ENCODE data around the gene LRRC36.
A peak's percentile ranks its signal among the peaks of the same experiment; 100 is the strongest.

LRRC36 gene, protein sequence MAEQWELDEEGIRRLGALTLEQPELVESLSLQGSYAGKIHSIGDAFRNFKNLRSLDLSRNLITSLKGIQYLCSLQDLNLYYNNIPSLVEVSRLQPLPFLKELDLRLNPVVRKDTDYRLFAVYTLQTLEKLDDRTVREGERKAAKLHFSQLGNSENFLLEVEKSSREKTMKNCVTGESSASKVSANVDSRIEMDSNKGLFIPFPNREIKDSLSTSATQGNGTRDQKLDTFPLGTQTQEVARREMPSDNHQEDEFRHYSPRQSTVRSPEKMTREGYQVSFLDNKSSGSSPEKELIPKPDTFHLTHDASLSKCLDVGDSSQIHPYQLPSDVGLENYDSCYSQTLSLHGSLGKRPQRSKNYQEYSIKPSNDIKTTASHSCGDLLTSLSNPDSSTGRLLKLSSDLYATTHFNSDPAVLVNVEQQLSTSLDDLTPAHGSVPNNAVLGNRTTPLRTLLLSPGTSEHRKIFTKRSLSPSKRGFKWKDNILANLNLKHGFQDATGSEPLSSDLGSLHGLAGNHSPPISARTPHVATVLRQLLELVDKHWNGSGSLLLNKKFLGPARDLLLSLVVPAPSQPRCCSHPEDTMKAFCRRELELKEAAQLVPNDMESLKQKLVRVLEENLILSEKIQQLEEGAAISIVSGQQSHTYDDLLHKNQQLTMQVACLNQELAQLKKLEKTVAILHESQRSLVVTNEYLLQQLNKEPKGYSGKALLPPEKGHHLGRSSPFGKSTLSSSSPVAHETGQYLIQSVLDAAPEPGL

DNA sequence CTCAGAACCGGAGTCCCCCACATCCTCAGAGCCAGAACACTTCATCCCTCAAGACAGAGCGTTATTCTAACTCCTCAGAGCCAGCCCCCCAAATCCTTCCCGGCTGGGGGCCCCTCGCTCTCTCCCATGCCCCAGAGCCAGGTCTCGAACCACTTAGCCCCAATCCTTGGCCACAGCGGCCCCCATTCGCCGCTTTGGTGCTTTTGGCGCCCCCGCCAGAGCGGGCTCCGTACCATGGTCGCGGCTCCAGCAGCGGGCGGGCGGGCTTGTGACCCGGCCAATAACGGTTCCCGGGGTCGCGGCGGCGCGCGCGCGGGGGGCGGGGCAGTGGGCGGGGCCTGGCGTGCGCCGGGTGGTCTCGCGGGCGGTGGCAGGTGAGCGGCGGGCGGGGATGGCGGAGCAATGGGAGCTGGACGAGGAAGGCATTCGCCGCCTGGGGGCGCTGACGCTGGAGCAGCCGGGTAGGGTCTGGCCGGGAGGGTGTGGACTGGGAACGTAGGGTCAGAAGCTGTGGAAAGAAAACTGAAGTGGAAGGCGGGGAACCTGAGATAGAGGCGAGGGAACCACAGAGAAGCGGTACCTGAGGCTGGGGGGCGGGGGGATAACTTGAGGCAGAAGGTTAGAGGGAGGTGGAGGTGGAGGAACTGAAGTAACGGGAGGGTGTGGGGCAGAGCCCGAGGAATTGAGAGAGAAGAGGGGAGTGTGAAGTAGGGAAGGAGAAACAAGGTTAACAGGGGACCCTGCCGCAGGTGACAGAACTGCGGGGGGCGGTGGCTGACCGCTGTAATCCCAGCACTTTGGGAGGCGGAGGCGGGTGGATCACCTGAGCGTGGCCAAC is at the start of gene LRRC36, which contains the start of gene KCTD19:
Gene LRRC36, plus strand, starts transcription at position 344 of the 838 bp plus-strand sequence. Its CDS starts 48 bp downstream, at position 392.
Gene KCTD19, minus strand, starts transcription at position 270 of the 838 bp plus-strand sequence. Its CDS starts 34 bp downstream, at position 236.
- peak; percentile 29 to 57 for DNase-seq

DNA sequence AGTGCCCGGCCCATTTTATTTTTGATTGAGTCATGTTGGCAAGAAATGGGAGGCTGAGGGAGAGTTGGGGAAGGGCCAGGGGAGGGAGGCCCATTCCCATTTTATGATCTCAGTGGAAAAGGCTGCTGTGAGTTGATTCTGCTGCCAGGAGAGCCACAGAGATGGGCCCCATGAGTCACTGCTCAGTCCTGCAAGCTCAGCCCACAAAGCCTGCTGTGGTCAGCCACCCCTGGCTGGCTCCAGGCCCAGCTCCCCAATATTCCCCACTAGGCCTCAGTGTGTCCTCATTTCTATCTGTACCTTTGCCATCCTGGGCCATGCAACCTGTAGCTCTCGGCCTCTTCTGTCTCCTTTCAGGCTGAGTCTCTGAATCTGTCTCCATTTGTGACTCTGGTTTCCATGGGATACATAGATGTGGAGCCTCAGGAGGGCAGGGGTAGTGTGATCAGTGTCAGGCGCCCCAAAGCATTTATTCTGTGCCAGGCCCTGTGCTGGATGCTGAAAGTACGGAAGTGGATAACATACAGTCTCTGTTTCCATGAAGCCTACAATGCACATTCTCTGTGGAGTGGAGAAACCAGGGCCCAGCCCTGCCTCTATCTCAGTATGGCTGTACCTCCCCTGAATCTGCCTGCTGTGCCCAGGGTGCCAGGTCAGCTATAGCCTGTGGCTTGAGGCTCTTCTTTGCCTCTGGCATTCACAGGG is 49.2 kb upstream of the LRRC36 start:
- DNase-seq, result no peak

DNA sequence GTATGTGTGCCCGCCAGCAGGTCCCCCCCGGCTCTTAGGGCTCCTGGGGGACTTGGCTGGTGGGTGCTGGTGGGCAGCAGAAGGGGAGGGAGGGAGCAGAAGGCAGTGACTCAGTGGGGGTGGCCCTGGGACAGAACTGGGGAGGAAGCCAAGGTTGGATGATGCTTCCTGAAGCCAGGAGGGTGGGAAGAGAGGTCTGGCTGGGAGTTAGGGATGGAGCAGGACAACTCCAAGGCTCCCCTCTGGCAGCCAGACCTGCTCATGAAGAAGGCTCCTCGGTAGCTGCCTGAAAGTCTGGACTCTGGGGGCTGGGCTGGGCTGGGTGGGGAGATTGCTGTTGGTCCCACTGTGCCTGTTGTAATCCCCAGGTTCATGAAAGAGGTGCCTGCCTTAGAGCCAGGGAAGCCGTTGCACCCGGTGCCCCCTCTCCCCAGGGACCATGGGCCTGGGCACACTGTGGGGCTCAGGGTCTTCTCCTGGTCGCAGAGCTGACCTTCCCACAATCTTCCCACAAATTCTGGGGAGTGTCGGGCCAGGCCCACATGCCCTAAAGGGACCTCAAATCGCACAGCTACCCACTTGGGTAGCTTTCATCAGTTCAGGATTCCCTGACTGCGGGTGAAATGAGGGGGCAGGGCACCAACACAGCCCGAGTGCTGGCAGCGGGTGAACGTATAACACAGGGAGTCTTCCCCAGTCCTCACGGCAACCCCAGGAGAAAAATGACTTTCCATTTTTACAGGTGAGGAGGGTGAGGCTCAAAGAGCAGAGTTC is 48.4 kb upstream of the LRRC36 start:
- DNase-seq, result no peak

- DNase-seq, result peak in 1 of 2 experiments; percentile 43
These were observed 47.8 kb upstream of the LRRC36 start for GRCh38 chr16:67278773-67279295.

DNA sequence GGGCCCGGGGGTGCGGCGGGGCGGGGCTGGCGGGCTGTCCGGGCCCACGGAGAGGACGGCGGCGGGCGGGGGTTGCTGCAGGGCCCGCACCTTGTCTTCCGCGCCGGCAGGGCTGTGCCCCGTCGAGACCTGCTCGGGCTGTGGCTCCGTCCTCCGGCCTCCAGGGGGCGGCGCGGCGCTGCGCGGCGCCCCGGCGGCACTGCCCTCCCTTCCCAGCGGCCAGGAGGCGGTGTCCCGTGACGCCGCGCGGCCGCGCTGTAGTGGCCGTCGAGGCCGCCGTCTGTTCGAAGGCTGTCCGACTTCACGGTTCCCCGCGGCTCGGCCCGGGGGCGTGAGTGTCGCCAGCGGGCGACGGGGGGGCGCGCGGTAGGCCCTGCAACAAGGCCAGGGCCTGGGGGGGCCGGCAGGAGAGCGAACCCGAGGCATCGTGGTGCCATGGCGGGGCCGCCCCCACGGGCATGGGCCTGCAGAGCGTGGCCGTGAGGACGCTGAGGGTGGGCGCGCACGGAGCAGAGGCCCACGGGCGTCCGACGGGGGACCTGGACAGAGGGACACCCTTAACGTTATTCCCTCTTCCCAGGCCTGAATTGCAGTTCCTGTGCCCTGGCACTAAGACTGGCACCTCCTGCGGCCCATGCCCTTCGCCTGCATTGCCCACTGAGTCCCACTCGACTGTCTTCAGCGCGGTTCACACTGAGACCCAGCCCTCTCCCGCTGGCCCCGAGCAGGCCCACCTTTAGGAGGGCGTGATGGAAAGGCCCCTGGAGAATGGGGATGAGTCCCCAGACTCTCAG is 47.1 kb upstream of the LRRC36 start, which contains the start of gene PLEKHG4:
Gene PLEKHG4, plus strand, starts transcription at position 237 of the 794 bp plus-strand sequence. Its CDS starts 513 bp downstream, at position 750.
- DNase-seq, result peak; percentile 78 to 81

DNA sequence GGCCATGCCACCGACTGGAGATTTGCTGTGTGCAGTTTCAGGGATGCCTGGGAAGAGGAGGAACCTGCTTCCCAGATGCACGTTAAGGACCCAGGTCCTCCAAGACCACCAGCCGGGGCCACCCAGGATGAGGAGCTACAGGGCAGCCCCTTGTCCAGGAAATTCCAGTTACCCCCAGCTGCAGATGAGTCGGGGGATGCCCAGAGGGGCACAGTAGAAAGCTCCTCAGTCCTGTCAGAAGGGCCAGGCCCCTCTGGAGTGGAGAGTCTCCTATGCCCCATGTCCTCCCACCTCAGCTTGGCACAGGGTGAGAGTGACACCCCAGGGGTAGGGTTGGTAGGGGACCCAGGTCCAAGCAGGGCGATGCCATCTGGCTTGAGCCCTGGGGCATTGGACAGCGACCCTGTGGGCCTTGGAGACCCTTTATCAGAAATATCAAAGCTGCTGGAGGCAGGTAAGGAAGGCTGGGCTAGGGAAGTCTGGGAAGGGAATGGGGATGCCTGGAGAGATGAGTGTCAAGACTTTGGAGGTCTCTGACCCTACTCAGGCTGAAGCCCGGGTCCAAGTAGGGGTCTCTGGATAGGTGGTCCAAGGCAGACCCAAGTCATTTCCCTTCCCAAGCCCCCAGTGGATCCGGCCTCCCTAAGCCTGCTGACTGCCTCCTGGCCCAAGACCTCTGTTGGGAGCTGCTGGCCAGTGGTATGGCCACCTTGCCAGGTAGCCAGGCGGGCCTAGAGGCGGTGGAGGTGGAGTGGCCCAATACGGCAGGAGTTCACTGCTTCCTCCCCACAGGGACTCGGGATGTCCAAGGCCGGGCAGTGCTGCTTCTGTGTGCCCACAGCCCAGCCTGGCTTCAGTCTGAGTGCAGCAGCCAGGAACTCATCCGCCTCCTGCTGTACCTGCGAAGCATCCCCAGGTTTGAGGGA is 46.3 kb upstream of the LRRC36 start:
- DNase-seq, result no peak

- no peak for DNase-seq
These were observed 44.8 kb upstream of the LRRC36 start for GRCh38 chr16:67281536-67282446.

GRCh38 chr16:67282447-67282805 is 44.2 kb upstream of the LRRC36 start:
- DNase-seq, result no peak

- DNase-seq, result no peak
These were observed 43.4 kb upstream of the LRRC36 start for GRCh38 chr16:67283039-67283825.

DNA sequence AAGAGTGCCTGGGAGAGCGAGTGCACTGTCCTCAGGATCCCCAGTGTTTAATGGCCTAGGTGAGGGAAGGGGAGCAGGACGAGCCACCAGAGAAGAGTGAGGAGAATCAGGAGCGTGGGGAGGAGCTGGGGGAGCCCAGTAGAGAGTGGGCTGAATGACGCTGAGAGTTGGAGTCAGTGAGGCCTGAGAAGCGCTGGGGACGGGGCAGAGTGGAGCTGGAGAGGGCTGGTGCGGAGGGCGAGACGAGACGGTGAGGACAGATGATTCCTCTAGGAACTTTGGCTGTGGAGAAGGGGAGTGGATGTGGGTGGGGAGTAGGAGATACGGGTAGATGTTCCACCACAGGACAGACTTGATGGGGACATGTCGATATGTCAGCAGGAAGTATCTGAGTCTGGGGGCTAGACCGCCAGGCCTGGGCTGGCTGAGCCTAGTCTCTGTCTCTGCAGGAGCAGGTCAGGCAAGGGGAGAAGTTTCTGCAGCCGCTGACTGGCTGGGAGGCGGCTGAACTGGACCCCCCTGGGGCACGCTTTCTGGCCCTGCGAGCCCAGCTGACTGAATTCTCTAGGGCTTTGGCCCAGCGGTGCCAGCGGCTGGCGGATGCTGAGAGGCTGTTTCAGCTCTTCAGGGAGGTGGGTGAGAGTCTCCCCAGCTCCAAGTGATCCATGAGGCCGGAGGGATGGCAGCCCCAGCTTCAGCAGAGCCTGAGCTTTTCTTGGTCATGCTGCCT is 42.6 kb upstream of the LRRC36 start:
- no peak for DNase-seq

- DNase-seq, result no peak
These were observed 41.6 kb upstream of the LRRC36 start for GRCh38 chr16:67284699-67285646.

DNA sequence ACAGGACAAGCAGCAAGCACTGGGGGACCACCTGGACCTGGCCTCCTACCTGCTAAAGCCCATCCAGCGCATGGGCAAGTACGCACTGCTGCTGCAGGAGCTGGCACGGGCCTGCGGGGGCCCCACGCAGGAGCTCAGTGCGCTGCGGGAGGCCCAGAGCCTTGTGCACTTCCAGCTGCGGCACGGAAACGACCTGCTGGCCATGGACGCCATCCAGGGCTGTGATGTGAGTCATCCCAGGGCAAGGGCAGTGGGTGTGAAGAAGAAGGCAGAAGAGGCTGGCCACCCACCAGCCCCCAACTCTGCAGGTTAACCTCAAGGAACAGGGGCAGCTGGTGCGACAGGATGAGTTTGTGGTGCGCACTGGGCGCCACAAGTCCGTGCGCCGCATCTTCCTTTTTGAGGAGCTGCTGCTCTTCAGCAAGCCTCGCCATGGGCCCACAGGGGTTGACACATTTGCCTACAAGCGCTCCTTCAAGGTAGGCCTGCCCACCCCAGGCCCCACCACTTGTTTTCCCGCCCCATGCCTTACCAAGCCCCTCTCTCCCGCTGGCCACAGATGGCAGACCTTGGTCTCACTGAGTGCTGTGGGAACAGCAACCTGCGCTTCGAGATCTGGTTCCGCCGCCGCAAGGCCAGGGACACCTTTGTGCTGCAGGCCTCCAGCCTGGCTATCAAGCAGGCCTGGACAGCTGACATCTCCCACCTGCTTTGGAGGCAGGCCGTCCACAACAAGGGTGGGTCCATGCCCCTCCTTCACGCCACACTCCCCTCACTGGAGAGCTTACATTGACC is 40.0 kb upstream of the LRRC36 start:
- DNase-seq, result no peak

DNA sequence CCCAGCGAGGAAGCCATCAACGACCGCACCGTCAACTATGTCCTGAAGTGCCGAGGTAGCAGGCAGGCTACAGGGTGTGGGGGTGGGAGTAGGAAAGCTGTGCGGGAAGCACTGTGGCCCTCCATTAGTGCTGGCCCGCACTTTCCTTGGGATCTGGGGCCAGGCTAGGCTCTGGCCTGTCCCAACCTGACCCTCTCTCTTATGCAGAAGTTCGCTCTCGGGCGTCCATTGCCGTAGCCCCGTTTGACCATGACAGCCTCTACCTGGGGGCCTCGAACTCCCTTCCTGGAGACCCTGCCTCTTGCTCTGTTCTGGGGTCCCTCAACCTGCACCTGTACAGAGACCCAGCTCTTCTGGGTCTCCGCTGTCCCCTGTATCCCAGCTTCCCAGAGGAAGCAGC is 38.7 kb upstream of the LRRC36 start:
- no peak for DNase-seq

- DNase-seq, result no peak
These were observed 35.2 kb upstream of the LRRC36 start for GRCh38 chr16:67291461-67291860.
